IPS DF 4.7 (cell line): ENCODE measurements around the gene TAS2R41.
"Not testable (repeated sequence)": the region's sequence is repeated elsewhere in the genome, so short reads cannot be mapped to it uniquely, and the experiment has no call there.

Experiments
- DNase-seq: peaks from one replicate; pipeline ENCODE4 v3.0.0-alpha.2; 2013; ENCODE audit warnings: low spot score; ENCODE audit errors: extremely low read depth

TAS2R41 gene

DNA sequence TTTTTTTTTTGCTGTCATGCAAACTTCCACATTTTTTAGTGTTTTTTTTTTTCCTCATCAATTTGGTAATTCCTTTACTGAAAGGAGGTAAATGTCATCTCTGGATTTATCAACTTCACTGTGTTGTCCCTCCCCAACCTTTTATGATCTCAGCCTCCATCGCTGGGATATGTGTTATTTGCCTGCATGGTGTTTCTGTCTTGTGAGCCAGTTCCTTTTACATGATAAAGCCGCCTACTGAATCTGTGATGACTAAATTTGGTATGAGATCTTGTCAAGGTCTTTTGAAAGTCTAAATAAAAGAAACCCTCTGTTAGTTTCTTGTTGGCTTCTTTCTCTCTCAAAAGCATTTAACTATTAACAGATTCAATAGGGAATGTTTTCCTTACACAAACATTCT is 39.3 kb downstream of the TAS2R41 start:
- DNase-seq, result no peak

DNA sequence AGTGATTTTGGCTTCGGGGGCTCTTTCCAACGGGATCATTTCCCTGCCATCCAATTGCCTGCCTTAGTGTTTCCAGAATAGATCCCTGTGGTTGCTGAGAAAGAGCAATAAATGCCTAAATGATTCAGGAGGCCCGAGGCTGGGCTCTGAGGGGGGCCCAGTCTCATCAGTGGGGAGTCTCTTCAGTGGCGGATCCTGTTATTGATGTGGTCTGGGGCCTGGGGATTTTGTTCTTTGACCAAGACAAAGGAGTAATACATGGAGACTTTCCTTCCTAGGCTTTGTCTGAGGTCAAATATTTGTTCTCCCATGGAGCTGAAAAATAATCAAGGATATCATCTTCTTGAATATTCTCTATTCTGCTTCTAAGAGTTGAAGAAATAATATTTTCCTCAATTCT is 40.8 kb downstream of the TAS2R41 start:
- DNase-seq, result no peak

GRCh38 chr7:143518941-143519340 is 41.3 kb downstream of the TAS2R41 start:
- no peak for DNase-seq

DNA sequence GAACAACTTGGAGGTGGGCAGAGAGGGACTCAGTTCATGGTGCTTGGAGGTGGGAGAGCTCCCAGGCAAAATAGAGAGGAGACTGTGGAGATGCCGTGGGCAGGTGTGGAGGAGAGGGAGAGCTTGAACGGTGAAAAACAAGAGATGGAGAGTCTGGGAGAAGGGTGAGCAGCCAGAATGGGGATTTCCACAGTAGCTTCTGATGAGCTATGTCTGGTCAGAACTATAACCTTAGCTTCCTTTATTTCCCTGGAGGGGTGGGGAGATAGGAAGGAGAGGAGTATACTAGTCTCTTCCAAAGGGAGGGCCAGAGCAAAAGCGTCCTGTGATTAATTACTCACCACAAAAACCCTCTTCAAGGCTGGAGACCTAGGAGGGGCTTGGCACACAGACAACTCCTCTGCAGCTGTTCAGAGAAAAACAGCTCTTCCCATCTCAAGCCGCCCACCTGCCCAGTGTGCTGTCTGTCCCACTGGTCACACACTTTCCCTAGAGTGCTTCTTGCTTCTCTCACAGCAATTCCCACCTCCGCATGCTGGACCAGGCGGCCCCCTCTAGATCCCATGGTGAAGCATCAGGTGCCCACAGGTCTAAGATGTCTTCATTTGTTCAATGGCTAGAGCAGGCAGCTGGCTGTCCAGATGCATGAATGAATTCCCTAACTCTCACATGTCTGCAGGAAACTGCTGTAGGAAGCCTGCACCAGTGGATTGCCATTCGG is 41.9 kb downstream of the TAS2R41 start:
- no peak for DNase-seq

GRCh38 chr7:143522309-143522916 is 44.7 kb downstream of the TAS2R41 start:
- DNase-seq, result not testable (repeated sequence)
